DOHH2 (cell line): ENCODE data around the gene CTNNA2.

Source experiments
- EZH2phosphoT487 ChIP-seq: fragments of 200-600 bp; sonication (generic); IDR thresholded peaks from 2 replicates; pipeline ENCODE4 v1.6.1; 2017; ENCODE audit warnings: borderline replicate concordance, mild to moderate bottlenecking, antibody characterized with exemption, low read length, moderate library complexity, mixed read lengths
- TF ChIP-seq, protein P1 (sequence below): fragments of 200-600 bp; sonication (generic); IDR thresholded peaks from one replicate; pipeline ENCODE4 v1.5.1; 2014; ENCODE audit warnings: antibody characterized with exemption, mild to moderate bottlenecking, low read depth, low read length; ENCODE audit not compliant: poor library complexity, severe bottlenecking

DNA sequence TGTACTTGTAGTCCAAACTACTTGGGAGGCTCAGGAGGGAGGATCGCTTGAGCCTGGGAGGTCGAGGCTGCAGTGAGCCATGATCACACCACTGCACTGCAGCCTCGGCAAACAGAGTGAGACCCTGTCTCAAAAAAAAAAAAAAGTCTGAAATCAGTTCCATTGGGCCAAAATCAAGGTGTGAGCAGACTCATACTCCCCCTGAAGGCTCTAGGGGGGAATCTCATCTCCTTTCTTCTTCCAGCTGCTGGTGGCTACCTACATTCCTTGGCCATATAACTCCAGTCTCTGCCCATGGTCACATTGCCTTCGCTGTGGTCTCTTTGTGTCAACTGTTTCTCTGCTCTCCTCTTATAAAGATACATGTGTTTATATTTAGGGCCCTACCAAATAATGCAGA, 557.7 kb downstream of the CTNNA2 start:
- TF ChIP-seq, protein P1, sequence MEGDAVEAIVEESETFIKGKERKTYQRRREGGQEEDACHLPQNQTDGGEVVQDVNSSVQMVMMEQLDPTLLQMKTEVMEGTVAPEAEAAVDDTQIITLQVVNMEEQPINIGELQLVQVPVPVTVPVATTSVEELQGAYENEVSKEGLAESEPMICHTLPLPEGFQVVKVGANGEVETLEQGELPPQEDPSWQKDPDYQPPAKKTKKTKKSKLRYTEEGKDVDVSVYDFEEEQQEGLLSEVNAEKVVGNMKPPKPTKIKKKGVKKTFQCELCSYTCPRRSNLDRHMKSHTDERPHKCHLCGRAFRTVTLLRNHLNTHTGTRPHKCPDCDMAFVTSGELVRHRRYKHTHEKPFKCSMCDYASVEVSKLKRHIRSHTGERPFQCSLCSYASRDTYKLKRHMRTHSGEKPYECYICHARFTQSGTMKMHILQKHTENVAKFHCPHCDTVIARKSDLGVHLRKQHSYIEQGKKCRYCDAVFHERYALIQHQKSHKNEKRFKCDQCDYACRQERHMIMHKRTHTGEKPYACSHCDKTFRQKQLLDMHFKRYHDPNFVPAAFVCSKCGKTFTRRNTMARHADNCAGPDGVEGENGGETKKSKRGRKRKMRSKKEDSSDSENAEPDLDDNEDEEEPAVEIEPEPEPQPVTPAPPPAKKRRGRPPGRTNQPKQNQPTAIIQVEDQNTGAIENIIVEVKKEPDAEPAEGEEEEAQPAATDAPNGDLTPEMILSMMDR = no peak
- TF ChIP-seq EZH2phosphoT487 = no peak
